ENCODE measurements around the gene ASB12. TPM values are rescaled to one million over a fixed set of nuclear protein-coding genes. Genes with fewer than 3 reads are reported as not detected.

ASB12 gene
- total RNA-seq, 3 donors from 2014 or later (not counting 1 experiment from before 2014, with no cell fraction given): 0.39 to 0.58 TPM; not detected in 1

DNA sequence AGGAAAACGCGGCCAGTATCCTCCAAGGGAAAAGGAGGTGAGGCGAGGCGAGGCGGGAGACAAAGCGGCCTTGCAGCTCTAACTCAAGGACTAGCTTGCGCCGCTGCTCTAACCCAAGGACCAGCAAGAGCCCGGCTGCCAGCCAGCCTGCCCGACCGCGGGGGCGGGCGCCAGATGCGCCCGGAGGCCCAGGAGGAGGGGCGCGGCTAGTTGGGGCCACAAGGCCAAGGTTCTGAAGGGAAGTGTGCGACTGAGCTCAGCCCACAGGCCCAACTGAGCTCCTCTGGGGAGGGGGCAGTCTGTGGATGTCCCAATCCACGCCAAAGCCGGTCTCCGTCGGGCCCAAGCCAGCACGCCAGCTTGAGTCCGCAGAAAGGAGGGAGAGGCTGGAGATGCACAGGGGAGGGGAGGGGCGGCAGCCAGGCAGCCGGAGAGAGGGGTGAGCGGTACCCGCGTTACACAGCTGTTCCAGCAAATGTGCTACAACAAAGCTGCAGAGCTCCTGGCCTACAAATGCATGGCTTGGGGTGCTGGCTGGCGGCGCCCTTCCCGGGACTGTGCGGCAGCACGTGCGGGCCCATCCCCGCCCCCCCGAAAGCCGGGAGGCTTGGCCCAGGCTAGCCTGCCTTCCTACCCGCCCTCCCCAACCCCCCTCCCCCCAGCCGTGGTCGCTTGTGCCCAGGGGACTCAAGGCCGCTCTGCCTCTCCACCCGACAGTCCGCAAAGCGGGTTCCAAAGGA, 25.5 kb downstream of the ASB12 start:
- TF ChIP-seq, protein P1, sequence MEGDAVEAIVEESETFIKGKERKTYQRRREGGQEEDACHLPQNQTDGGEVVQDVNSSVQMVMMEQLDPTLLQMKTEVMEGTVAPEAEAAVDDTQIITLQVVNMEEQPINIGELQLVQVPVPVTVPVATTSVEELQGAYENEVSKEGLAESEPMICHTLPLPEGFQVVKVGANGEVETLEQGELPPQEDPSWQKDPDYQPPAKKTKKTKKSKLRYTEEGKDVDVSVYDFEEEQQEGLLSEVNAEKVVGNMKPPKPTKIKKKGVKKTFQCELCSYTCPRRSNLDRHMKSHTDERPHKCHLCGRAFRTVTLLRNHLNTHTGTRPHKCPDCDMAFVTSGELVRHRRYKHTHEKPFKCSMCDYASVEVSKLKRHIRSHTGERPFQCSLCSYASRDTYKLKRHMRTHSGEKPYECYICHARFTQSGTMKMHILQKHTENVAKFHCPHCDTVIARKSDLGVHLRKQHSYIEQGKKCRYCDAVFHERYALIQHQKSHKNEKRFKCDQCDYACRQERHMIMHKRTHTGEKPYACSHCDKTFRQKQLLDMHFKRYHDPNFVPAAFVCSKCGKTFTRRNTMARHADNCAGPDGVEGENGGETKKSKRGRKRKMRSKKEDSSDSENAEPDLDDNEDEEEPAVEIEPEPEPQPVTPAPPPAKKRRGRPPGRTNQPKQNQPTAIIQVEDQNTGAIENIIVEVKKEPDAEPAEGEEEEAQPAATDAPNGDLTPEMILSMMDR (IDR thresholded peaks at IDR 0.05): no peak
- 1% methylated on average over 35 of the region's 46 CpGs for WGBS (ENCODE audit: insufficient coverage)
- Histone ChIP-seq H3K4me3 (ENCODE audit: low read length) (peak overlapping the region; percentile 93), H3K27ac (ENCODE audit: low read length) (peak overlapping the region; percentile 99), H3K36me3 (ENCODE audit: control insufficient read depth, insufficient read depth, low read length) (no peaks in the 10 kb centered on the region), H3K9me3 (ENCODE audit: control insufficient read depth, insufficient read depth, low read length) (no peaks in the 10 kb centered on the region), H3K27me3 (ENCODE audit: control insufficient read depth, insufficient read depth, low read length) (no peaks in the 10 kb centered on the region), H3K4me1 (ENCODE audit: control insufficient read depth, insufficient read depth, low read length) (peaks cover 22% of the 10 kb centered on the region)
- Mint-ChIP-seq H3K27ac (peak overlapping the region in 1 of 2 donors; percentile 92), H3K4me3 (peak overlapping the region; percentile 91), H3K9me3 (no peaks in the 10 kb centered on the region), H3K4me1 (peaks cover 0 to 7% of the 10 kb centered on the region in 2 donors), H3K36me3 (no peaks in the 10 kb centered on the region), H3K27me3 (ENCODE audit: low read depth in 2 of 2) (no peaks in the 10 kb centered on the region)
- DNase-seq: peak; percentile 15 to 42
- intact Hi-C loops (cut with micrococcal nuclease): loop anchor here (5.0 to 10.0 kb wide), 4 partner anchors 453 to 830 kb away; partner anchors contain the start of genes ZC3H12B and ZC4H2
- ATAC-seq: no peak

DNA sequence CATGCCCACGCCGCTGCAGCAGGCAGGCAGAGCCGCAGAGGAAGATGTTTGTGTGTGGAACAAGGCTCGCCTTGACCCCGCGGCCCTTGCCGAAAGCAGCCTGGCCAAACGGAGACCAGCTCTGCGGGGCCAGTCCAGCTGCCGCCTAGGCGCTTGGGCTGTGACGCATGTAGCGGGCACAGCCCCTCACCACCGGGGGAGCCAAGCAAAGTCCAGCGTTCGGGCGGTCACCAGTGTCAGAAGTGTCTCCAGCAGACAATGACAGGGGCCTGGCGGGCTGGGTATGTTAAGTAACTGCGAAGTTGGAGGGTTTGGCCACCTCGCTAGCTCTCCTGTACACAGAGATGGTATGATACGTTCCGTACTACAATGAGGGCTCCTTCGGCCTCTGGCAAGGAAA, 26.2 kb downstream of the ASB12 start:
- TF ChIP-seq, protein P1 (IDR thresholded peaks at IDR 0.05): no peak

DNA sequence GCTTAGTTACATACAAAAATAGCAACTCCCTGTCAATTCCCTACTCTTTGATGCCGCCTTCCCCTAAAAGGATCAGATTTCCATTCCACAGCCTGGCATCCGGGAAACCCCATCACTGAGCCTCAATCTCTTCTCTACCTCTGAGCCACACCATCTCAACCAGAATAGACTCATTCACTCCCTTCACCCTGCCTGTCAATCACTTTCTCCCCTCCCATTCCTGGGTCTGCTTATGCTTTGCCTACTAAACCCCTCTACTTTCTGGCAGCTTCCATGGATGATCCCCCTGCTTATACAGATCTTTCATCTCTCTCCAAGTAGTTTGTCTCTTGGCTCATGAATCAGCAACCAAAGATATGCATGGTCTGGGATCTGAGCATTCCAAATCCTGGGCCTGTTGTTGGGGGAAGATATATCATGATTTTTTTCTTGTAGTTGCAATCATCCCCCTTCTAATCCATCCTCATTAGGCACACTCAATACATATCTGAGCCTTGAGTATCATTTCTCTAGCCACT, 27.5 kb downstream of the ASB12 start:
- H3K4me1 Mint-ChIP-seq: peaks cover 0 to 7% of the 10 kb centered on the region in 2 donors
- H3K27ac Mint-ChIP-seq: no peak overlapping the region
- DNase-seq (no peak), ATAC-seq (no peak)
- H3K27me3 Mint-ChIP-seq (ENCODE audit: low read depth in 2 of 2): no peaks in the 10 kb centered on the region
- intact Hi-C loops (cut with micrococcal nuclease): loop anchor here (10.0 kb wide), 2 partner anchors 638 to 832 kb away; partner anchors contain the start of gene ZC3H12B
- H3K9me3 Mint-ChIP-seq: no peaks in the 10 kb centered on the region
- no peaks in the 10 kb centered on the region for H3K27me3 ChIP-seq (ENCODE audit: control insufficient read depth, insufficient read depth, low read length)
- TF ChIP-seq, protein P1 (IDR thresholded peaks at IDR 0.05): no peak
- H3K4me1 ChIP-seq (ENCODE audit: control insufficient read depth, insufficient read depth, low read length): peaks cover 22% of the 10 kb centered on the region
- H3K36me3 Mint-ChIP-seq: no peaks in the 10 kb centered on the region
- no peaks in the 10 kb centered on the region for H3K9me3 ChIP-seq (ENCODE audit: control insufficient read depth, insufficient read depth, low read length)
- H3K36me3 ChIP-seq (ENCODE audit: control insufficient read depth, insufficient read depth, low read length): no peaks in the 10 kb centered on the region
- H3K27ac ChIP-seq (ENCODE audit: low read length): no peak overlapping the region
- 100% methylated on average over 2 of the region's 2 CpGs for WGBS (ENCODE audit: insufficient coverage)
- no peak overlapping the region for H3K4me3 Mint-ChIP-seq
- H3K4me3 ChIP-seq (ENCODE audit: low read length): no peak overlapping the region

More for the DNA sequence above, 26.2 kb downstream of the ASB12 start:
- ATAC-seq: no peak
- peaks cover 0 to 7% of the 10 kb centered on the region in 2 donors for H3K4me1 Mint-ChIP-seq
- no peaks in the 10 kb centered on the region for H3K27me3 ChIP-seq (ENCODE audit: control insufficient read depth, insufficient read depth, low read length)
- no peak overlapping the region for H3K27ac ChIP-seq (ENCODE audit: low read length)
- no peaks in the 10 kb centered on the region for H3K27me3 Mint-ChIP-seq (ENCODE audit: low read depth in 2 of 2)
- intact Hi-C loops (cut with micrococcal nuclease): loop anchor here (10.0 kb wide), 2 partner anchors 639 to 831 kb away; partner anchors contain the start of gene ZC3H12B
- peaks cover 22% of the 10 kb centered on the region for H3K4me1 ChIP-seq (ENCODE audit: control insufficient read depth, insufficient read depth, low read length)
- no peaks in the 10 kb centered on the region for H3K36me3 ChIP-seq (ENCODE audit: control insufficient read depth, insufficient read depth, low read length)
- no peaks in the 10 kb centered on the region for H3K9me3 ChIP-seq (ENCODE audit: control insufficient read depth, insufficient read depth, low read length)
- no peak overlapping the region for H3K4me3 ChIP-seq (ENCODE audit: low read length)
- no peak for DNase-seq
- no peaks in the 10 kb centered on the region for H3K36me3 Mint-ChIP-seq
- H3K27ac Mint-ChIP-seq: peak overlapping the region in 1 of 2 donors; percentile 22
- peak overlapping the region; percentile 70 for H3K4me3 Mint-ChIP-seq
- H3K9me3 Mint-ChIP-seq: no peaks in the 10 kb centered on the region
- WGBS (ENCODE audit: insufficient coverage): 82% methylated on average over 23 of the region's 23 CpGs

Data from natural killer cell (primary cell).